GM18502 (cell line): Measurements from ENCODE around the gene DTD2.

Experiments used
- ATAC-seq: cut with Tn5 transposase; IDR thresholded peaks from one replicate; pipeline ENCODE4 v1.9.1; 2021; ENCODE audit warnings: mild to moderate bottlenecking; ENCODE audit not compliant: unreplicated experiment, poor library complexity

Gene DTD2

GRCh38 chr14:31410048-31410650 is 47.2 kb downstream of the DTD2 start:
- ATAC-seq = no peak

DNA sequence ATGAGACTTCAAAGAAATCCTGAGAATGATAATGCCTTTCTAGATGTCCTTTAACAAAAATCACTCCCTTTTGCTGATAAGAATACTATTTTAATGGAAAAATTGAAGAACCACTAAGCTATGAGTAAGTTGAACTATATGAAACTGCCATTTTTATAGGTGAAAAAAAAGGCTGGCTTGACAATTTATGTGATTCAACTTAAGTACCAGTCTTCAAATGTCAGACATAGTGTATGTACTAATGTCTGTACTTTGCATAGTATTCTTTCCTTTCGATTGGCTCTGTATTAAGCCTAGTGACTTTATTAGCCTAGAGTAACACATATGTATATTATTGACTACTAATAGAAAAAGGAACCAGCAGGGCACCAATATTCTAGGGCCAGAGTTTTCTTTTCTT is 48.9 kb downstream of the DTD2 start:
- ATAC-seq = no peak

DNA sequence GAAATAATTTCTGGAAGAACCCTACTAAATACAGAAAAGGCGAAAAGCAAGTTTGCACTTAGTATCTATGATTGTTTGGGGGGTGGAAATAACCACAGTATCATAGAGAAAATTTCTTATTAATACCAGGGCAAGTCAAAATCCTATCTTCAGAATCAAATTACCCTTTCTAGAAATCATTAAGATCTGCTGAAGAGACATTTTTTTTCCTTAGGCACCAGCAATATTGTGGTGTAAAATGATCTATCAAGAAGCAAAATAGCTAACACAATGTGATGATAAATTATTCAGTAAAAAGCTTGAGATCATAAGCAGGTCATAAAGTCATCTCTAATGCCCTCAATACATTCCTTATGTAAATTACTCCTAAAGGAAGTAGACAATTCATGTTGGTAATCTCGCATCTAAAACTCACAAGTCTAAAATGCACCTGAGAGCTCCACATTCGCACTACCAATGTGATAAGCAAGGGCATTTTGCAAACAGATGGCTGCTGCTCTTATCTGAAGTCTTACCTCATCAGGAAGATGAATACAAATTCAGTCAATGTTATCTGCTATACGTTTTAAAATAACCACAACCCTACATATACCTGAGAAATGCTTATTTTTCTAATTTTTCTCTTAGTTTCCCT is 51.6 kb downstream of the DTD2 start:
- no peak for ATAC-seq

DNA sequence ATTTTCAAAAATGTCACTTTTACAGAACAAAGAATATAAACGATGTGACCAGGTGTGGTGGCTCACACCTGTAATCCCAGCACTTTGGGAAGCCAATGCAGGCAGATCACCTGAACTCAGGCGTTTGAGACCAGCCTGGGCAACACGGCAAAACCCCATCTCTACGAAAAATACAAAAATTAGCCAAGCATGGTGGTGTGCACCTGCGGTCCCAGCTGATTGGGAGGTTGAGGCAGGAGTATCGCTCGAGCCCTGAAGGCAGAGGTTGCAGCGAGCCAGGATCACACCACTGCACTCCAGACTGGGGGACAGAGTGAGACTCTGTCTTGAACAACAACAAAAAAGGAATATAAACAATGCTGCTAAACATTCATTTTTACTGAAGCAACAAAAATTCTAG is 52.2 kb downstream of the DTD2 start:
- ATAC-seq = no peak

GRCh38 chr14:31403707-31404106 is 53.6 kb downstream of the DTD2 start:
- no peak for ATAC-seq

DNA sequence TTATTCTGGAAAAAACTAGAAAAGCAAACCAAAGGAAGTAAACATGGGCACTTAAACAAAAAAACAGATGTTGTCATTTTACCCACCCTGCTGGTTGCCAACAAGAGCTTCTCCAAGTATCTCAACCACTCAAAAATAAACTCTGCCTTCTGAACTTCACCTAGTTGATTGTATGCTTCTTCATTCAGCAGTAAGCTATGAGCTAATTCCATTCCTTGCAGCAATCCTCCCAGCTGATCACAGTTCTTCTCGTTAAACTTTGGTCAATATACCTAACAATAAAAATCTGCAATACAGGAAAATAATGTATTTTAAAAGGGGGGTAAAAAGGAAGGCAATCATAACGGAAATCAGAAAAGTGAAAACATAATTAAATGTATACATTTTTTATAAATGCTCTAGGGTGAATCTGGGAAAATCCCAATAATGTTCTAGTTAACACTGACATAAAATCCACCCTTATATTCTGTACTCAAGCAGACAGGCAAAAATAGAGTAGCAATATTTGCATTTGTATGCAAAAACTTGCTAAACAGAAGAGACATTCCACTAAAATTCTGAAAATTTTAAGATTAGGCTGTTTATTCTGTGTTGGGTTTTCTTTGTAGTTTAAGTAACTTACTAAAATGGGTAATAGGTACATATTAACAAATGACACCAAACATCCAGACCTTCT is 54.4 kb downstream of the DTD2 start:
- ATAC-seq = no peak

DNA sequence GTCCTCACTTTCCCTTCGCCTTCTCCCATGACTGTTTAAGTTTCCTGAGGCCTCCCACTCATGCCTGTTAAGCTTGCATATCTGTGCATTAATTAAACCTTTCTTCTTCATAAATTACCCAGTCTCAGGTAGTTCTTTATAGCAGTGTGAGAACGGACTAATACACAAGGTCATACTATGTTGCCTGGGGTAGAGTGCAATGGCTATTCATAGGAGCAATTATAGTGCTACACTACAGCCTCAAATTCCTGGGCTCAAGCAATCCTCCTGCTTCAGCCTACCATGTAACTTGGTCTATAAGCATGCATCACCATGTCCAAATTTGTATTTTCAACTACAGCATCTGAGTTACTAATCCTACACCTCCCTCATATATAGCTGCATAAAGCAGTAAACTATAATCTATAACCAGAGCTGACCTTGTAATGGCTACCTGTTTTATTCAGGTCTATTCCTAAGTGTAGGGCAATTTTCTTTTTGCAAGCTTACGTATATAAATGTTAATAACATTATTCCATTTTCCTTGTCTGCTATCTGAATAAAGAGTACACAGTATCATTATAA is 55.9 kb downstream of the DTD2 start:
- no peak for ATAC-seq

- peak; percentile 61 for ATAC-seq
Observed at GRCh38 chr14:31400031-31400638, 57.2 kb downstream of the DTD2 start.
